Stimulated activated CD8-positive, alpha-beta memory T cell treated with anti-CD3 and anti-CD28 coated beads, Interleukin-12 subunit alpha, Interleukin-12 subunit beta, amount 100 ng/mL, for 24 hours (primary cell): ENCODE measurements around the gene STK4.

Experiments used
- DNase-seq: peaks from one replicate; pipeline ENCODE4 v3.0.0-alpha.2; 2020; ENCODE audit errors: extremely low read depth

The STK4 gene

GRCh38 chr20:45085867-45086266, 119.6 kb downstream of the STK4 start:
- no peak for DNase-seq

DNA sequence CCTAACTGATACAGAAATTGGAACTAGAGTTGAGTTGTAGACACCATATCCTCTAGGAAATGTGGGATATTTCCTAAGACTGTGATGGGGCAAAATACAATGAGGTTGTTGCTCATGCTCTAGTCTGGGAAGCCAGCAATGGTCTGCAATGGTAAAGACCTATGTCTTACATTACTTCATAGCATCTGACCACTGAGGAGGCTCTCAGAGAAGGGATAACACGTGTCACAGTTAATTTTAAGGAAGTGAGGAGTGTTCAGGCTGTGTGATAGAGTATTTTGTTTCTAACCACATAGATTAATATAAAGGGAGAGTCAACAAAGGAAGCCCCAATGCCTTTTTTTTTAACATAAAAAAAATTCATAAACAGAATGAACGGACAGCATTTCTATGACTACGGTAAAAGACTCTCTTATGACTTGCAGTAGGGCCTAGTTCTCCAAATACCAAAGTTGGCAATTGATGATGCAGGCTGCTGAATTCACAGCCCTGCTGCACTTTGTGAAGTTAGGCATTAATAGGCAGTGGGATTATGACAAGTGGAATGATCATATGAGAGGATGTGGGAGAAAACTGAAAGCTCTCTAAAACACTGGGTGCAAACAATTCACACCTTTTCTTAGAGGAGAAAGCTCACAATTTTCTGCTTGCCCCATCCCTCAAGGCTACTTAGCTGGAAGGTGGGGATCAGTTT, 120.9 kb downstream of the STK4 start:
- no peak for DNase-seq

DNA sequence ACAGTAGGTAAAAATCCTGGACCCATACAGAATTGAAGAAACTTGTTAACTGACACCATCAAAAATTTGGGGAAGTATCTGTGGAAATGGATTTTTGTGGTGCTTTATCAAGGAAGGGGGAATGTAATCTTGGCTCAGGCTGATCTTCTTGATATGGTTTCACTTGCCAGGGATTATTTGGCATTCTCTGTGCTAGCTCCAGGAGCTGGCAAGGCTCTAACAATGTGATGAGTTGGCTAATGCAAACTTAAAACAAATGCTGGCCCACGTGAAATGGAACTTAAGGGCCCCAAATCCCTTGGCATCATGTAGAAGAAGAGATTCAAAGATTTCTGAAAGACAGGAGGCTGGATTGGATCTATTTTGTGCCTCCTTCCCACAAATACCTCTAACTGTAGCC, 121.5 kb downstream of the STK4 start:
- DNase-seq: no peak

- no peak for DNase-seq
Measured at GRCh38 chr20:45088247-45088646, 121.9 kb downstream of the STK4 start.

- DNase-seq: no peak
Measured at GRCh38 chr20:45090481-45090880, 124.2 kb downstream of the STK4 start.

- no peak for DNase-seq
Measured at GRCh38 chr20:45091366-45091765, 125.1 kb downstream of the STK4 start.

DNA sequence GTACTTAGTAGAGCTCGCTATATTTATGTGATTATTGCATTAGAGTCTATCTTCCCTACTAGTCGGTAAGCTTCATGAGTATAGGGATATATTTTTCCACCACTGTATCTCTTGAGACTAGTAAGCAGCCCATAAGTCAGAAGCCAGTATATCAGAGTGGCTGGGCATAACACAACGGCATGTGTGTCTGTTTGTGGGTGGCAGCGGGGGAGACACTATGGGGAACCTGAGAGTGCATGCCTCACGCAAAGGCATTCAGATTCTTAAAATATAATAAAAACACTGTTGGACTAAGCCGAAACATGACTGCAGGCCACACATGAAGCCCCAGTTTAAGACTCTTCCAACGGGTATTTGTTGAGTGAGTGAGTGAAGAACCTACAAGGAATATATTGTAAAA, 126.6 kb downstream of the STK4 start:
- DNase-seq: no peak

DNA sequence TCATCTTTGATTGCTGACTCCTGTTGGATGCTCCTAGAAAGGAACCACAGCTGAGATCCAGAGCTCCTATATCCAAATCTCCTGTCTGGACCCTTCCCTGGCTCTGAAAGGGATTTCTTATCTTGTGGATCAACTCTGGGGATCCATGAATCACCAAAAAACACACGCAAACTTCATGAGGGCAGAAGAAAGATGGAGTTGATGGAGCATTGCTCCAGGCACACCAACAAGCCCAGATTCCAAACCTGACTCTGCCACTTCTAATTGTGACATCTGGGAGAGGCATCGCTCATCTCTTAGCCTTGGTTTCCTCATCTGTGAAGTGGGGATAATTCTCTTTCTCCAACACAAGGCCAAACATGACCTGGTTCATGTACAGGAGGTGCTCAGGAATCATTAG, 127.9 kb downstream of the STK4 start:
- no peak for DNase-seq

GRCh38 chr20:45094864-45095574, 128.7 kb downstream of the STK4 start:
- DNase-seq: no peak

DNA sequence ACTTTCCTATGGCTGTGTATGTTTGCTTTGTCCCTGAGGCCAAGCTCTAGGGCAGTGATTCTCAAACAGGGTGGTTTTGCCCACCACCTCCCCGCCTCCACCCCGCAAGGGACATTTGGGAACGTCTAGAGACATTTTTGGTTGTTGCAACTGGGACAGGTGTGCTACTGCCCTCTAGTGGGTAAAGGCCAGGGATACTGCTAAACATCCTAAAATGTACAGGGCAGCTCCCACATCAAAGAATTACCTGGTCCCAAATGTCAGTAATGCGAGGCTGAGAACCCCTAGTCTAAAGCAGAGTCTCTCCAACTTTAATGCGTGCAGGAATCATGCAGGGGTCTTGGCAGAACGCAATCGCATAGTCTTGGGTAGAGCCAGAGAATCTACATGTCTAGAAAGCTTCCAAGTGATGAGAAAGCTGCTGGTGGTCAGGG, 129.5 kb downstream of the STK4 start:
- peak; percentile 11 for DNase-seq

DNA sequence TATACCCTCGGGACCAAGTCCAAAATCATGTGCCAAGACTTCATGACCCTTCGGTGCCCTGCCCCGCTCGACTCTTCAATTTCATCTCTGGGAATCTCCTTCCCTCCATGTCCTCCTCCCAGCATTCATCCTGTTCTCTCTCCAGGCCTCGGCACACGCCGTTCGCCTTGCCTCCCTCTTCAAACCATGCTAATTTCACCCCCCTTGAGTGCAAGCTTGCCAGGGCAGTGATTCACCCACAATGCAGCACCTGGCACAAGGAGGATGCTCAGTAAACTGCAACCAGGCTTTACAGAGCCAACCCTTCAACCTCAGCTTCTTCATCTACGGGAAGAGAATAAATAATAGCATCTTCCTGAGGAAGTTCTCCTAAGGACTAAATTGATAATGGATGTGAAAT, 130.5 kb downstream of the STK4 start:
- no peak for DNase-seq

GRCh38 chr20:45097485-45098102, 131.3 kb downstream of the STK4 start:
- no peak for DNase-seq

DNA sequence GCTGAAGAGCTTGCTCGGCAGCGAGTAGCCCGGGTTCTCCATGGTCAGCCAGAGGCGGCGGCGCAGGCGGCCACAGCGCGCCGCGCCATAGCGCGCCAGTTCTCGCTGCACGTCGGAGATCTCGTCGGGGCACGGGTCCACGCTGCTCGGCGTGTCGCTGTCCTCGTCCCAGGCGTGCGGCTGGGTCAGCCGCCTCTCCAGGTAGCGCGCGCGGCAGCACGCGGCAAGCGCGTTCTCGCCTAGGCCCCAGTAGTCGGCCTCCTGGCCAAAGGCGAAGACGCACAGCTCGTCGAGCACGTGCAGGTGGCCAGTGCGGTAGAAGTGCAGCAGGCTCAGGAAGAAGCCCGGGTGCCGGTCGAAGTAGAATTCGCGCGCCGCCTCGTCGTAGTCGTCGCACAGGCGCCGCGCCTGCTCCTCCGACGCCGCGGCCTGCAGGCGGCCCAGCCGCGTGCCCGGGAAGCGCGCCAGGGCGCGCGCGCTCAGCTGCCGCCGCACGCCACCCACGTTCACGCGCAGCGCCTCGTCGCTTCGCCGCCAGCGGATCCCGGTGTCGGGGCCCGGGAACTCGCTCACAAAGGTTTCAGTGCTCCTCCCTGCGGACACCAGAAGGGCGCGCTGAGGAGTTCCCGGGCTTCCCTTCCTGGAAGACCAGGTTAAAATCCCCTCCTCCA, 131.9 kb downstream of the STK4 start:
- DNase-seq: no peak

GRCh38 chr20:45100563-45101245, 134.4 kb downstream of the STK4 start, which contains the start of gene KCNS1:
Gene KCNS1, minus strand, starts transcription at chr20:45101127. Its CDS starts 1,891 bp downstream, at chr20:45099236.
- no peak for DNase-seq

- no peak for DNase-seq
Measured at GRCh38 chr20:45101333-45101850, 135.1 kb downstream of the STK4 start.

GRCh38 chr20:45103072-45103471, 136.8 kb downstream of the STK4 start:
- no peak for DNase-seq

- DNase-seq: no peak
Measured at GRCh38 chr20:45104786-45105185, 138.5 kb downstream of the STK4 start.

DNA sequence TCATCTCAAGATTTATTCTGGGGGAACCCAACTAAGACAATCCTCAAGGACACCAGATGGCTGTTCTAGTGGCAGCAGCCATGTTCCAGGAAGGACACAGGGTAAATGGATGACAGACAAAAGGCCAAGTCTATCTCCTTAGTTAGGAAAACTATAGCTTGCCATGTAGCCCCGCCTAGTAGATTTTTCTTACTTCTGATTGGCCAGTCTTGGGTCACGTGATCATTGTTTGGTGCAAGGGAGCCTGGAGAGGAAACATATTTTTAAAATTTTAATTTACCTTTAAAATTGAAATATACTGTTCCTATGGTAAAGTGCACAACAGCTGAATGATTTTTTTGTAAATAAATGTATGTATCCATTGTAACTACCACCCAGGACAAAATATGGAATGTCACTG, 139.0 kb downstream of the STK4 start:
- DNase-seq: no peak

GRCh38 chr20:45109634-45110033, 143.3 kb downstream of the STK4 start:
- no peak for DNase-seq

DNA sequence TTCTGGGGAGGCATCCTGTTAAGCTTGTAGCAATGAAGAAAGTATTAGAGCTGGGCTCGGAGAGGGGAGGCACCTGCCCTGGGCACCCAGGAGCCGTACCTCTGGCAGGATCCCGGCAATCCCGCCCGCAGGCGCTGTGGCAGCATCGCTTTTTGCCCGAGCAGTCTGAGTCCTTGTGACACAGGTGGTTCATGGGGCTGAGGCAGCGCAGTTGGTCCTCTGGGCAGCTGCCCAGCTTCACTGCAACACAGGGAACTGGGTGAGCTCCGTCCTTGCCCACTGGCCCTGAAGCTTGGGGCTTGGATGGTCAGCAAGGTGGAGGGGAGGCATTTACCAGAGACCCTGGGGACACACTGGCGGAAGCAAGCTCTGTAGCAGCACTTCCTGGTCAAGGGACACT, 144.0 kb downstream of the STK4 start:
- DNase-seq: no peak

- no peak for DNase-seq
Measured at GRCh38 chr20:45111285-45111684, 145.0 kb downstream of the STK4 start.
